ENCODE results near the gene STN1.

STN1 gene

GRCh38 chr10:103888113-103888841 lies 29.7 kb downstream of the STN1 start:
- Histone ChIP-seq H3K27me3 (replicated peaks; ENCODE audit: control insufficient read depth, insufficient read depth, low read length, poor library complexity, severe bottlenecking) (no peaks in the 10 kb centered on the region), H3K27ac (ENCODE audit: insufficient read depth, low read length, poor library complexity, severe bottlenecking) (no peak overlapping the region), H3K4me3 (ENCODE audit: insufficient read depth, low read depth, low read length, poor library complexity, severe bottlenecking) (no peak overlapping the region), H3K9me3 (ENCODE audit: control insufficient read depth, low read length) (no peaks in the 10 kb centered on the region), H3K36me3 (ENCODE audit: control insufficient read depth, insufficient read depth, low read length) (peaks cover 60% of the 10 kb centered on the region), H3K4me1 (ENCODE audit: control insufficient read depth, insufficient read depth, low read length, poor library complexity, severe bottlenecking) (no peaks in the 10 kb centered on the region)
- DNase-seq = no peak

GRCh38 chr10:103885617-103886016 lies 32.4 kb downstream of the STN1 start:
- Histone ChIP-seq H3K27me3 (replicated peaks; ENCODE audit: control insufficient read depth, insufficient read depth, low read length, poor library complexity, severe bottlenecking) (no peaks in the 10 kb centered on the region), H3K4me3 (ENCODE audit: insufficient read depth, low read depth, low read length, poor library complexity, severe bottlenecking) (no peak overlapping the region), H3K36me3 (ENCODE audit: control insufficient read depth, insufficient read depth, low read length) (peaks cover 68% of the 10 kb centered on the region), H3K27ac (ENCODE audit: insufficient read depth, low read length, poor library complexity, severe bottlenecking) (no peak overlapping the region), H3K4me1 (ENCODE audit: control insufficient read depth, insufficient read depth, low read length, poor library complexity, severe bottlenecking) (no peaks in the 10 kb centered on the region), H3K9me3 (ENCODE audit: control insufficient read depth, low read length) (no peaks in the 10 kb centered on the region)
- DNase-seq = no peak

GRCh38 chr10:103884681-103885139 lies 33.3 kb downstream of the STN1 start:
- peaks cover 72% of the 10 kb centered on the region for H3K36me3 ChIP-seq (ENCODE audit: control insufficient read depth, insufficient read depth, low read length)

GRCh38 chr10:103882285-103883007 lies 35.5 kb downstream of the STN1 start:
- no peaks in the 10 kb centered on the region for H3K4me1 ChIP-seq (ENCODE audit: control insufficient read depth, insufficient read depth, low read length, poor library complexity, severe bottlenecking)
- no peak overlapping the region for H3K4me3 ChIP-seq (ENCODE audit: insufficient read depth, low read depth, low read length, poor library complexity, severe bottlenecking)
- H3K27me3 ChIP-seq (replicated peaks; ENCODE audit: control insufficient read depth, insufficient read depth, low read length, poor library complexity, severe bottlenecking) = no peaks in the 10 kb centered on the region
- H3K27ac ChIP-seq (ENCODE audit: insufficient read depth, low read length, poor library complexity, severe bottlenecking) = no peak overlapping the region
- peaks cover 89% of the 10 kb centered on the region for H3K36me3 ChIP-seq (ENCODE audit: control insufficient read depth, insufficient read depth, low read length)
- no peaks in the 10 kb centered on the region for H3K9me3 ChIP-seq (ENCODE audit: control insufficient read depth, low read length)
- no peak for DNase-seq

More at GRCh38 chr10:103884681-103885139, 33.3 kb downstream of the STN1 start:
- Histone ChIP-seq H3K4me3 (ENCODE audit: insufficient read depth, low read depth, low read length, poor library complexity, severe bottlenecking) (no peak overlapping the region), H3K9me3 (ENCODE audit: control insufficient read depth, low read length) (no peaks in the 10 kb centered on the region), H3K4me1 (ENCODE audit: control insufficient read depth, insufficient read depth, low read length, poor library complexity, severe bottlenecking) (no peaks in the 10 kb centered on the region), H3K27ac (ENCODE audit: insufficient read depth, low read length, poor library complexity, severe bottlenecking) (no peak overlapping the region), H3K27me3 (replicated peaks; ENCODE audit: control insufficient read depth, insufficient read depth, low read length, poor library complexity, severe bottlenecking) (no peaks in the 10 kb centered on the region)
- no peak for DNase-seq

GRCh38 chr10:103881416-103882284 lies 36.3 kb downstream of the STN1 start:
- Histone ChIP-seq H3K9me3 (ENCODE audit: control insufficient read depth, low read length) (no peaks in the 10 kb centered on the region), H3K27me3 (replicated peaks; ENCODE audit: control insufficient read depth, insufficient read depth, low read length, poor library complexity, severe bottlenecking) (no peaks in the 10 kb centered on the region), H3K4me1 (ENCODE audit: control insufficient read depth, insufficient read depth, low read length, poor library complexity, severe bottlenecking) (no peaks in the 10 kb centered on the region), H3K36me3 (ENCODE audit: control insufficient read depth, insufficient read depth, low read length) (peaks cover 89% of the 10 kb centered on the region), H3K27ac (ENCODE audit: insufficient read depth, low read length, poor library complexity, severe bottlenecking) (no peak overlapping the region), H3K4me3 (ENCODE audit: insufficient read depth, low read depth, low read length, poor library complexity, severe bottlenecking) (no peak overlapping the region)
- DNase-seq = no peak

- H3K27me3 ChIP-seq (replicated peaks; ENCODE audit: control insufficient read depth, insufficient read depth, low read length, poor library complexity, severe bottlenecking) = no peaks in the 10 kb centered on the region
- H3K27ac ChIP-seq (ENCODE audit: insufficient read depth, low read length, poor library complexity, severe bottlenecking) = no peak overlapping the region
- peaks cover 77% of the 10 kb centered on the region for H3K36me3 ChIP-seq (ENCODE audit: control insufficient read depth, insufficient read depth, low read length)
Observed at GRCh38 chr10:103879831-103880230, 38.2 kb downstream of the STN1 start.

GRCh38 chr10:103879409-103879808 lies 38.6 kb downstream of the STN1 start:
- no peaks in the 10 kb centered on the region for H3K9me3 ChIP-seq (ENCODE audit: control insufficient read depth, low read length)
- H3K27me3 ChIP-seq (replicated peaks; ENCODE audit: control insufficient read depth, insufficient read depth, low read length, poor library complexity, severe bottlenecking) = no peaks in the 10 kb centered on the region
- peaks cover 80% of the 10 kb centered on the region for H3K36me3 ChIP-seq (ENCODE audit: control insufficient read depth, insufficient read depth, low read length)
- no peak overlapping the region for H3K27ac ChIP-seq (ENCODE audit: insufficient read depth, low read length, poor library complexity, severe bottlenecking)
- no peak overlapping the region for H3K4me3 ChIP-seq (ENCODE audit: insufficient read depth, low read depth, low read length, poor library complexity, severe bottlenecking)
- no peaks in the 10 kb centered on the region for H3K4me1 ChIP-seq (ENCODE audit: control insufficient read depth, insufficient read depth, low read length, poor library complexity, severe bottlenecking)
- DNase-seq = no peak

More at GRCh38 chr10:103879831-103880230, 38.2 kb downstream of the STN1 start:
- H3K9me3 ChIP-seq (ENCODE audit: control insufficient read depth, low read length) = no peaks in the 10 kb centered on the region
- no peak for DNase-seq
- H3K4me3 ChIP-seq (ENCODE audit: insufficient read depth, low read depth, low read length, poor library complexity, severe bottlenecking) = no peak overlapping the region
- no peaks in the 10 kb centered on the region for H3K4me1 ChIP-seq (ENCODE audit: control insufficient read depth, insufficient read depth, low read length, poor library complexity, severe bottlenecking)

- Histone ChIP-seq H3K27me3 (replicated peaks; ENCODE audit: control insufficient read depth, insufficient read depth, low read length, poor library complexity, severe bottlenecking) (no peaks in the 10 kb centered on the region), H3K36me3 (ENCODE audit: control insufficient read depth, insufficient read depth, low read length) (peaks cover 73% of the 10 kb centered on the region), H3K27ac (ENCODE audit: insufficient read depth, low read length, poor library complexity, severe bottlenecking) (no peak overlapping the region), H3K9me3 (ENCODE audit: control insufficient read depth, low read length) (no peaks in the 10 kb centered on the region), H3K4me3 (ENCODE audit: insufficient read depth, low read depth, low read length, poor library complexity, severe bottlenecking) (no peak overlapping the region), H3K4me1 (ENCODE audit: control insufficient read depth, insufficient read depth, low read length, poor library complexity, severe bottlenecking) (no peaks in the 10 kb centered on the region)
- no peak for DNase-seq
Observed at GRCh38 chr10:103877861-103878260, 40.1 kb downstream of the STN1 start.

GRCh38 chr10:103876155-103876554 lies 41.8 kb downstream of the STN1 start:
- Histone ChIP-seq H3K27ac (ENCODE audit: insufficient read depth, low read length, poor library complexity, severe bottlenecking) (no peak overlapping the region), H3K4me1 (ENCODE audit: control insufficient read depth, insufficient read depth, low read length, poor library complexity, severe bottlenecking) (no peaks in the 10 kb centered on the region), H3K9me3 (ENCODE audit: control insufficient read depth, low read length) (no peaks in the 10 kb centered on the region), H3K36me3 (ENCODE audit: control insufficient read depth, insufficient read depth, low read length) (peaks cover 66% of the 10 kb centered on the region), H3K27me3 (replicated peaks; ENCODE audit: control insufficient read depth, insufficient read depth, low read length, poor library complexity, severe bottlenecking) (no peaks in the 10 kb centered on the region), H3K4me3 (ENCODE audit: insufficient read depth, low read depth, low read length, poor library complexity, severe bottlenecking) (no peak overlapping the region)
- no peak for DNase-seq
